ENCODE results near the gene FMN1.
A peak's percentile ranks its signal among the peaks of the same experiment; 100 is the strongest.

The FMN1 gene, protein sequence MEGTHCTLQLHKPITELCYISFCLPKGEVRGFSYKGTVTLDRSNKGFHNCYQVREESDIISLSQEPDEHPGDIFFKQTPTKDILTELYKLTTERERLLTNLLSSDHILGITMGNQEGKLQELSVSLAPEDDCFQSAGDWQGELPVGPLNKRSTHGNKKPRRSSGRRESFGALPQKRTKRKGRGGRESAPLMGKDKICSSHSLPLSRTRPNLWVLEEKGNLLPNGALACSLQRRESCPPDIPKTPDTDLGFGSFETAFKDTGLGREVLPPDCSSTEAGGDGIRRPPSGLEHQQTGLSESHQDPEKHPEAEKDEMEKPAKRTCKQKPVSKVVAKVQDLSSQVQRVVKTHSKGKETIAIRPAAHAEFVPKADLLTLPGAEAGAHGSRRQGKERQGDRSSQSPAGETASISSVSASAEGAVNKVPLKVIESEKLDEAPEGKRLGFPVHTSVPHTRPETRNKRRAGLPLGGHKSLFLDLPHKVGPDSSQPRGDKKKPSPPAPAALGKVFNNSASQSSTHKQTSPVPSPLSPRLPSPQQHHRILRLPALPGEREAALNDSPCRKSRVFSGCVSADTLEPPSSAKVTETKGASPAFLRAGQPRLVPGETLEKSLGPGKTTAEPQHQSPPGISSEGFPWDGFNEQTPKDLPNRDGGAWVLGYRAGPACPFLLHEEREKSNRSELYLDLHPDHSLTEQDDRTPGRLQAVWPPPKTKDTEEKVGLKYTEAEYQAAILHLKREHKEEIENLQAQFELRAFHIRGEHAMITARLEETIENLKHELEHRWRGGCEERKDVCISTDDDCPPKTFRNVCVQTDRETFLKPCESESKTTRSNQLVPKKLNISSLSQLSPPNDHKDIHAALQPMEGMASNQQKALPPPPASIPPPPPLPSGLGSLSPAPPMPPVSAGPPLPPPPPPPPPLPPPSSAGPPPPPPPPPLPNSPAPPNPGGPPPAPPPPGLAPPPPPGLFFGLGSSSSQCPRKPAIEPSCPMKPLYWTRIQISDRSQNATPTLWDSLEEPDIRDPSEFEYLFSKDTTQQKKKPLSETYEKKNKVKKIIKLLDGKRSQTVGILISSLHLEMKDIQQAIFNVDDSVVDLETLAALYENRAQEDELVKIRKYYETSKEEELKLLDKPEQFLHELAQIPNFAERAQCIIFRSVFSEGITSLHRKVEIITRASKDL (N-terminal part only)
- 1.1 reads per million for total RNA-seq

DNA sequence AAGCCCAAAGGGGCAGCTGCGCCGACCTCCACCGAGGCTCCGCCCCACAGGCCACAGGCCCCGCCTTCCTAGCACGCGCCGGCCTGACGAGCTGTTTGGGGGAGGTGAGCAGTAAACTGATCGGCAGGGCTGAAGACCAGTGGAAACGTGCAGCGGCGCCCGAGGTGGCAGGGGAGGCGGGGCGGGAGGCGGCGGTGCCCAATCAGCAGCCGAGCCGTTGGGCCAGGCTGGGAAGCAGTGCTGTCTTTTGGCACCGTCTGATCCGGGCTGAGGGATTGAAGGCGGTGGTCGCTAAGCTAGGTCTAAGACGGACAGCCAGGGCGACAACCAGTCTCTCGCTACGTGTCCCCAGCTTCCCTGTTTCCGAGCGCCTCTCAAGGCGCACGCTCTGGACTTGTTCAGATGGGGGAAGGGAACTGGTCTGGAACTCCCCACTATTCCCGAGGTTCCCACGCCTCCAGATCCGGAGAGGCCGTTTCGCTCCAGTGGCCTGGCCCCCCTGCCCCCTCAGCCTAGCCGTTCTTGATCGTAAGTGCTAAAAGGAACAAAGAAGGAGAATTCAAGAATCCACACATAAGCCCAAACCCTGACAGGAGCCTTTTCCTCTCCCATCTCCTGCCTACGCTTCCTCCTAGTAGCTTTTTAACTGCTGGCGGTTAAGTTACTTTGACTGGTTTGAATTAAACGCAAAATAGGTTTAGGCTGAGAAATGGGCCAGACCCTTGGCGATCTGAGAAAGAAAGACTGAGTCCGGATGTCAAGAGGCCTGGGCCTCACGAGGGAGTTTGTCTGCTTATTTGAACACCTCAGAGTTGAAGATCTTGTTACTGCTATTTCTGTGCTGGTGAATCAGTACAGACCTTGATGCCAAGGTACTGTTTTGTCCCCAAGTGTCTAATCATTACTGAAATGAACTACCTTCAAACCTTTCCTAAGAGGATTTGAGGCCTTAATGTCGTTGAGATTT is at the start of gene FMN1:
Gene FMN1, minus strand, starts transcription at position 11 of the 967 bp plus-strand sequence. CDS start 39,800 bp downstream, outside the sequence.
- peak; percentile 66 for DNase-seq

DNA sequence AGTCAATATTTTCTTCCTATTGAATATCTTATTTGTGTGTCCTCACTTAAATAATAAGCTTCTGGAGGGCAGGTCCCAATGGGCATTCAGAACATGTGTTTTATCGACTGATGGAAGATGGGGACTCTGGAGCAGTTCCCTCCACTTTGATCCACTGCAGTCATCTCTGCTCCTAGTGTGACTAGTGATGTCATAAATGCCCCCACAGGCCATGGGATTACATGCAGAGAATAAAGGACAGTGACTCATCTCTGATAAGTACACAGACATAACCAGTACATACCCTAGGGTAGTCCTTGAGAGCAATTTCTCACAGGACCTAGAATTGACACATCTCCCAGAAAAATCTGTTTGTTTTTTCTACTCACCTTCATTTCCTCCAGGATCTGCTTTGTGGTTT is 49.4 kb upstream of the FMN1 start:
- DNase-seq = no peak

DNA sequence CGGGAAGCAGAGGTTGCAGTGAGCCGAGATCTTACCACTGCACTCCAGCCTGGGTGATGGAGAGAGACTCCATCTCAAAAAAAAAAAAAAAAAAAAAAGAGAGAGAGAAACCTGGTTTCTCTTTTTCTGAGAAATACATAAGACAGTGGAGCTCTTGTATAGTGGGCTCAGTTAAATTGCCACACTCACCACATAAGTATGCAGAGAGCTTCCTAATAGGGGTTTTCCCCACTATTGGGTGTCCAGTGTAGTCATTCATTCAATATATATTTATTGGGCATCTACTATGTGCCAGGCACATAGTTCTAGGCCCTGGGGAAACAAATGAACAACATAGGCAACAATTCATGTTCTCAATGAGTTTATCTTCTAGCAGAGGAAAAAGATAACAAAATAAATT is 48.9 kb upstream of the FMN1 start:
- no peak for DNase-seq

DNA sequence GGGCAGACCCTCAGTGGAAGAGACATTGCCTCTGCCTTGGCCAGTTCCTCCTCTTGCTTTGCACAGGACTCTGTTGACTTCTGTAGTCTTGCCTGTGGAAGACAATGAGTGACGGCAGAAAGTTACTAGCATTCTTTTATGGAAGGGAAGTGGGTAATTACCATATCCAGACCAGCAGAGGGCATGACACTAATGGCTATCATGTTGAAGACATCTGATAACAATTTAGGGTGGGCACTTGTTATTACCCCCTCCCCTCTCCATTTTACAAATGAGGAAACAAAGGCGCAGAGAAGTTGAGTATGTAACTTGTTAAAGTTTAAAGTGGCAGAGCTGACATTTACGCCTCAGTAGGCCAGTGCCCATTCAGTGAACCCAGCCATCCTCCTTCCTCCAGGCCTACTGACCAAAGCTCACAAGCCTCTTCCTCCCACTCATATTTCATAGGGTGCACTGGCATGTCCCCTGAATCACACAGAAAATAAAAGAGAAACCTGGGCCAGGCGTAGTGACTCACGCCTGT is 48.2 kb upstream of the FMN1 start:
- no peak for DNase-seq

DNA sequence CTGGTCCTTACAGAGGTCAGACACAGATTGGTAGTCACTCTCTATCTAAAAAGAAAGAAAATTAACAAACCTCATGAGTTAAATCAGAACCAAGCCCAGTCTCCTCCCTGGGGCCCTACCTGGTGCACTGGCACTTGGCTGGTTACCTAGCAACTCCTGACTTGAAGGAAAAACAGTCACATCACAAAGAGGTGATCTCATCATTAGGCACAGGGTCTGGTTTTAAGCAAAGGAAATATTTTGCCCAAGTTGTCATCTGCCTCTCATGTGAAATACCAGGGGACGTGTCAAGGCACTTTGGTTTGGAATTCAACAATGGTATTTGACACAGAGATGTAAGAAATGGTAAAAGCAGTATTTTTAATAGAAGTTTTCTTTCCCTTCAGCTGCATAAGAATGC is 47.7 kb upstream of the FMN1 start:
- DNase-seq = no peak

DNA sequence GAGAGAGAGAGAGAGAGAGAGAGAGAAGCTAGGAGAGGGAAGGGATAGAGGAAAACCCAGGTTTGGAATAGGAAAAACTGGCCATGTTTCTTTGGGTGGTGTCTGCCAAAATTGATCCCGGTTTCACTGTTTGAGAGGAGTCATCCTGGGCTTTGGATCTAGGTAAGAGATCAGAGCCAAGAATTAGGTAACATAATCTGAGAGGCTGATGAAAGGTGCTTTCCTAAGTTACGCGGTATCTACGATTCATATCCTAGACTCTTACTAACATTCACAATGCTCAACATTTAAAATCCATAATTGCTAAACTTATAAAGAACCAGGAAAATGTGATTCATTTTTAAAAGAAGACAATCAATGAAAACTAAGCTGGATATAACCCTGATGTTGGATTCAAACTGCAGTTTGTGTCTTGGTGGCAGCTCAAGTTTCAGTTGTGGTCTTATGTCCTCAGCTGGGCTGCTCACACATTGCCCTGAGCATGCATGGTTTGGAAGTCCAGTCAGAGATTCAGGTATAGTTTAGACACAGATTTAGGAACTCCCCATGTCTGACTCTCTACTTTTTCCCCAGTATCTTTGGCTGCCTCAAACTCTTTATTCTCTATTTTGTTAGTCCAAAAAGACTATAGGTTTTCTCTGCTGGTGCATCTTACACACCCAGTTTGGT is 42.5 kb upstream of the FMN1 start:
- no peak for DNase-seq

DNA sequence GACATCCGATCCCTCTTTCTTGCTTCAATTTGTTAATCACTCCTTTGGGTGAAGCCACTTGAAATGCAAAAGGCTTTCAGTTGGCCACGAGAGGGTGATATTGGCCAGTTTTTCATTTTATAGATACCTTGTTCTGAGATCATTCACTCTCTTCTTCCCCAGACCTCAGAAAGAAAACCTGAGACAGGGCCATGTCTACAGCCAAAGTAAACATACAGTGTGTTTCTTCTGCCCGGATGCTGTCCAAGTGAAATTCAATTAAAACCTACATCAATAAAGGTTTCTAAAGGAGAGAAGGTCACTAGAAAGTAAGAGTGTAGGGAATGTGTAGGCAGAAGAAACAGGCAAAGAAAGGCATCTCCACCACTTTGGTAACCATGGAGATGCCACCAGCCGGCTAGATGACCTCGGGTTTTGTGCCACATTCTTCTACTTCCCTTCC is 39.5 kb upstream of the FMN1 start:
- no peak for DNase-seq

DNA sequence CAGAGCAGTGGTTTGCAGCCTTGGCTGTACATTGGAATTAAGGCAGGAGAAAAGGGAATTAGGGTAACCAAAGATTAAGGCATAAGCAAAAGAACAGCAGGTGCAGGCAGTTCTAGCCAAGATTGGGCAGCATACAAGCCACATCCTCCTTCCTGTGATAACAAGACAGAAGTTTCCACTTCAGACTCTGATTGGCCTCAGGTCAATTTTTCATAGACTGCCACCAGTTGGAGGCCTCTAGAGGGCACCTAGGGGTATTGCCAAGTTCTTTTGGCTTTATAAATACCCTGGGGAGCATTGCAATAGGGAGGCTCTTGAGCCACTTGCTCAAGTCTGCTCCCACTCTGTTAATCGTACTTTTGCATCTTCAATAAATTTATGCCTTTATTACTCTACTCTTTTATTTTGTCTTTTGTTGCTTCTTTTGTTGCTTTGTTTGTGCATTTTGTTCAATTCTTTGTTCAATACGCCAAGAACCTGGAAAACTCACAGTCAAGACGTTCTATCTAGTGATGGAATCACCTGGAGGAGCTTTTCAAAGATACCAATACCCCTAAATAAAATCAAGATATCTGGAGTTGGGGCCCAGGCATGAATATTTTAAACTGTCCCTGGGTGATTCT is 32.2 kb upstream of the FMN1 start:
- DNase-seq = no peak

DNA sequence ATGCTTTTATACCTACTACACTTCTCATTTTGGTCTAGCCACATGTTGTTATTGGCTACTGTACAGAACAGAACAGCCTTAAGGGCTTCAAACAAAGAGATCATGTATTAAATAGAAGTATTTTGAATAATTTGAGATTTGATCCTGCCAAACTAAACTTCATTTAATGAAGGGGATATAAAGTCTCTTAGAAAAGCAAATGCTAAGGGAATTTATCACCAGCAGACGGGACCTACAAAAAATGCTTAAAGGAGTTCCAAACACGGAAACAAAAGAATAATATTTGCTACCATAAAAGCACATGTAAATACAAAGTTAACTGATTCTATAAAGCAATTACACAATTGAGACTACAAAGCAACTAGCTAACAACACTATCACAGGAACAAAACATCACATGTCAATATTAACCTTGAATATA is 23.6 kb upstream of the FMN1 start:
- no peak for DNase-seq

DNA sequence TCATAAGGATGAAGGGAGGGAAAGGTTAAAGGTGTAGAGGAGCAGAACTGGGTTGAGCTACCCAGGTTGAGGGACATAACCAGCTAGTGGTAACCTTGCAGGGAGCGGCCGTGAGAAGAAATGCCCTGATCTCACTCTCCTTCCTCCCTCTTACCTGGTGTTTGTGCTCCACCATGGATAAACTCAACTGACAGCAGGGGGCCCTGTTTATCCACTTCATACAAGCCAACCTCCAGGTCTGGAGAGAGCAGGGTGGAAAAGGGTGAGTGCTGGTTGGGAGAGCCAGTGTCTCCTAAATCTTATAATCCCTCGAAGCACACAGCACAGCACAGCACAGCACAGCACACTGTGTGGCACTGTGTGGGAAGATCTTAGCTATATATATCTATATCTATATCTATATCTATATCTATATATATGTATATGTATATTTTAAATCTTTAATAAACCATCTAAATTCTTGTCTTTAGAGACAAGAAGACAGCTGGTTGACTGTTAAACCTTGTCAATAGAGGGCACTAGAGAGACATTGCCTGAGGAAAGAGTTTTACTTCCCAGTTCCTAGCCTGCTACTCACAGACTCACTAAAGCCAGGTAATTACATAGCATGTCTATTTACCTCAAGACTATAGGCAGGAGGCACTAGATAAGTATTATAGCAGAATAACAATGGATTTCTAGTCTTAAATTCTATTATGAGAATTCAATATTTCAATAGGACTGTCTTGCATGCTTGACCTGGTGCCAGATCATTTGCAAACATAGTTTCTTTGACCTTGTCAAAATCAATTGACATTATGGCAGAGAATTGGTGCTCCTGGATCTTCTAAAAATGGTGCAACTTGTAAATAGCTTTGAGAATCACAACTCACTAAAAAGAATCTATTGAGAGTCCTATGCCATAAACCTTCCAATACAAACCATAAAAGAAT is 21.7 kb upstream of the FMN1 start:
- no peak for DNase-seq

DNA sequence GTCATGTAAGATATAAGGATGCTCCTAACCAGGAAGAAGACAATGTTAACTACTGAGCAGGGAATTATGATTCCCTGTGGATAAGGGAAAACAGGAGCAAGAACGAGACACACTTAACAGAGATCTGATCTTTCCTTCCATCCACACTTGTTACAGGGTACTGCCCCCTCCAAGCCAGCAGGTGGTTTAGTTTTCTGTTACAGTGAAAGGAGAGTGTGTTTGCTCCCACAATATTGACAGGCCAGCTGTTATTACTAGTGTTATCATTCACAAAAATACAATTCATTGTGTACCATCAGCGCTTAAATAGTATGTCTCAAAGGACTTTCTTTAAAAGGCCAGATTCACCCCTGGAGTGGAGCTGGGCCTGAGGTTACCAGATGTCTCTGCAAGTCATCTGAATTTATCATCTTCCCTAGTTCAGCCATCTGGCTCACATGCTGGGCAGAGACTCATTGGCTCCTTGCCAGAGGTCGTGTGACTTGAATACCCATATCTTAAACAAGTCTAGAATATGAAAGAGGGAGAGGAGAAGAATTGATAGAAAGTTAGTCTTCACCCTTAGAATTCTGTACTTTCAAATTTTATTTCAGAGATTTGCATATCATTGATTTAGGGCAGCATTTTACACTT is 16.8 kb upstream of the FMN1 start:
- DNase-seq = no peak

DNA sequence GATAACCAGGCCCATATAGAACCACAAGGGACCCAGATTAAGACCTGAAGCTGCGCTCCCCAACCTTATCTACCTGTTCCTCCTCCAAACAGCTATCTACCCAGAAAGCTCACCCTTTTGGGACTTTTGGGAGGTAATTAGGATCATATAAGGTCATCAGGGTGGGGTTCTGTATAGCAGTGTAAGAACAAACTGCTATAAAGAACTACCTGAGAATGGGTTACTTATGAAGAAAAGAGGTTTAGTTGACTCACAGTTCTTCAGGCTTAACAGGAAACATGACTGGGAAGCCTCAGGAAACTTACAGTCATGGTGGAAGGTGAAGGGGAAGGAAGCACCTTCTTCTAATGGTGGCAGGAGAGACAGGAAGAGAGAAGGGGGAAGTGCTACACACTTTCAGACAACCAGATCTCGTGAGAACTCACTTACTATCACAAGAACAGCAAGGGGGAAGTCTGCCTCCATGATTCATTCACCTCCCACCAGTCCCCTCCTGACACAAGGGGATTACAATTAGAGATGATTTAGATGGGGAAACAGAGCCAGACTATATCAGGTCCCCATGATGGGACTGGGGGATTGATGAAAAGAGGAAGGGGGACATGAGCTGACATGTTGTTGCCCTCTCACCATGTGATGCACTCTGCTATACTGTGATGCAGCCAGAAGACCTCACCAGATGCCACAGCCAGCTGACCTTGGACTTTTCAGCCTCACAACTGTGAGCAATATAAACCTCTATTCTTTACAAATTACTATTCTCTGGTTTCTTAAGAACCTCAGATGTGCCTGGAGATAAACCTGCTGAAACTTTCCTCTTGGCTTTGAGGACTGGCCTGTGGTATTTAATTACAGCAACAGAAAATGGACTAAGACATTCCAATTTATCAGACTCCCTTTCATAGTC is 15.3 kb upstream of the FMN1 start:
- DNase-seq = no peak

DNA sequence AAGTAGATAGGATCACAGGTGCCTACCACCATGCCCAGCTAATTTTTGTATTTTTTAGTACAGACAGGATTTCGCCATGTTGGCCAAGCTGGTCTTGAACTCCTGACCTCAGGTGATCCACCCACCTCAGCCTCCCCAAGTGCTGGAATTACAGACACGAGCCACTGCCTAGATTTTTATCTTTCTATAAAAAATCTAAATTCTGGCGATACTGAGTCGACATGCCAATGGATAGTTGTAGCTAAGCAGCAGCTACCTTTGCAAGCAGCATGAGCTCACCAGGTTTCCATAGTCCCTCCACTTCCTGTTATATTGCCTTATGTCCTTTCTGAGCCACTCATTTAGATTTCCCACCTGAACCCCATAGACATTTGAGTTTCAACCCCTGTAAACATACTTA is 13.1 kb upstream of the FMN1 start:
- no peak for DNase-seq

DNA sequence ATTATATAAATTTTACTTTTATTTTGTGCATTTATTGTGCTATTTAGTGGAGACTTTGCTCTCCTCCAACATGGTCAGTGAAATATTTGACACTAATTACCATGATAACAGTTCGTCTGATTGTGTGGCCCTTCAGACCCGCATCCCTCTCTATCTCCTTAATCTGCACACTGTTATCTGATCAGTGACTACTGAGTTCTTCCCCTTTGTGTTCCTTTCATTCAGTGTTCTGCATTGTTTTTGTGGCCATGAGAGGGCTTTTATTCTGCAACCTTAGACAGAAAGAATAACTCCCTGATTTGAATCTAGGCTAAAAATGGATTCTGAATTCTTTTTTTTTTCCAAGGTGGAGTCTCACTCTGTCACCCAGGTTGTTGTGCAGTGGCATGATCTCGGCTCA is 11.9 kb upstream of the FMN1 start:
- DNase-seq = no peak

DNA sequence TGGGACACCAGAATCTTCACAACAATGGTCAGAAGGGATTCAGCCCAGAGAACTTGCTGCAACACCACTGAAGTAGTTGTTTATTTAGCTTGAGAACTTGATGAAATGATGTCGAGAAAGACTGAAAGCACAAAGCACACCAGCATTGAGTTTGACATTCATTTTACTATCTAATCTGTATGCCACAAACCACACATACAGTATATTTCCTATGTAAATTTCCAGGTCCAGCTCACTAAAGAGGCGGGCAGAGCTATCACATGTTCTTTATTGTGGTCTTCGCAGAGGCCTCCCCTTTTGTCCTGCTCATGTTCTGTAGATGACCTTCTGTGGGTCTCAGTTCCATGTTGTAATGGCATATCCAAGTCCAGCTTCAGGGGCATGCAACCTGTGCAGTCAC is 10.4 kb upstream of the FMN1 start:
- DNase-seq = no peak

DNA sequence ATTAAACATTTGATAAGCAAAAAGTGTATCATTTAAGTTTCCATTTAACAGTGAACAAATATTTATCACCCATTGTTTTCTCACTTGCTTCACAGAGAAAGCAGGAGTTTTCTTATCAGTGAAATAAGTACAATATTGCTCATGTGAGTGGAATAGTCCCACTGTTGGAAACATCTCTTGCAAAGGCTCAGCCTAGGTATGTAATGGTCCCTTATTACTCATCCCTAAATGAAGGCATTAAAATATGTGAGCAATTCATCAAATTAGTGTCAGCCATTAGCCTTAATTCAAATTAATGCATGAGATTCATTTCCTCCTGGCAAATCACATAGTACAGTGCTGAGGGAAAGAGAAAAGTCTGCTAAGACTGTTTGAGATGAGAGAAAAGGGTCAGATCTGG is 9.6 kb upstream of the FMN1 start:
- no peak for DNase-seq

DNA sequence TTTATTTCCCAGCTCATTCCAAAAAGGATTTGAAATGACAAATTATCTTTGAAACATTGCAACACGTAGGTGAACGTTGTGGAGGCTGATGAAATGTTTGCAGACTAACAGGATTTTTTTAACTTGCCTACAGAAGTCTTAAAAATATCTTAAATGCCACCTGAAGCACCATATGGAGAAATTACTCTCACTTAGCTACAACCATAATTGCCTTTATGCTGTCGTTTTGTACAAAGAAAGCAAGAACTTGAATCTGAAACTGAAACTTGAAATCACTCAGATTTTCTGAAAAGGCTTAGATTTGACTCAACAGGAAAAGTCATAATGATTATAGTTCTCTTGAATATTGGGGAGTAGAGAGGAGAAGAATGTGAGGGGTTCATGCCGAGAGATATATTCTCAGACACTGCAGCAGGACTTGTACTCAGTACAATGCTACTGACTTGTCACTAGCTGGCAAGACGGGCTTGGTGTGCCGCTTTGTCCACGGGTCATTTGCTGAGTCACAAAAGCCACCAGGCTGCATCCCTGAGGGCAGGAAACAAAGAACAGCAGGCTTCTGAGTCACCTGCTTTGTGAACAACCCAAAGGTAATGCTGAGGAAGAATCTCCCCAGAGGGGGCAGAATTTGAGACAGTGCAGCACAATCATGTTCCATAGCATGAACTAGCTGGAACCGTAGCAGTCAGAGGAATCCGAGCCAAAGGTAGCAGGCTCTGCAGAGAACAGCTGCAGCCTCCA is 7.1 kb upstream of the FMN1 start:
- DNase-seq = peak; percentile 2

All from effector CD4-positive, alpha-beta T cell (primary cell).